Endometrial microvascular endothelial cells (primary cell): ENCODE results near the gene DRD4. TPM values are rescaled to one million over a fixed set of nuclear protein-coding genes. Genes with fewer than 3 reads are reported as not detected.

Experiments
- in situ Hi-C: cut with HindIII; loops from 2 replicates; pipeline ENCODE4 v1.10.0; 2017; ENCODE audit warnings: low sequenced_read_pairs, low pct_unique_long_range_greater_than_20kb; ENCODE audit errors: inconsistent ontology term
- total RNA-seq: library from RNA; depleted of rRNA; stranded (reverse); fragments of >200 nt; gene quantifications from one replicate; pipeline ENCODE4 v1.2.3, GENCODE V29; 2015; ENCODE audit errors: inconsistent ontology term

The DRD4 gene
- total RNA-seq: not detected

DNA sequence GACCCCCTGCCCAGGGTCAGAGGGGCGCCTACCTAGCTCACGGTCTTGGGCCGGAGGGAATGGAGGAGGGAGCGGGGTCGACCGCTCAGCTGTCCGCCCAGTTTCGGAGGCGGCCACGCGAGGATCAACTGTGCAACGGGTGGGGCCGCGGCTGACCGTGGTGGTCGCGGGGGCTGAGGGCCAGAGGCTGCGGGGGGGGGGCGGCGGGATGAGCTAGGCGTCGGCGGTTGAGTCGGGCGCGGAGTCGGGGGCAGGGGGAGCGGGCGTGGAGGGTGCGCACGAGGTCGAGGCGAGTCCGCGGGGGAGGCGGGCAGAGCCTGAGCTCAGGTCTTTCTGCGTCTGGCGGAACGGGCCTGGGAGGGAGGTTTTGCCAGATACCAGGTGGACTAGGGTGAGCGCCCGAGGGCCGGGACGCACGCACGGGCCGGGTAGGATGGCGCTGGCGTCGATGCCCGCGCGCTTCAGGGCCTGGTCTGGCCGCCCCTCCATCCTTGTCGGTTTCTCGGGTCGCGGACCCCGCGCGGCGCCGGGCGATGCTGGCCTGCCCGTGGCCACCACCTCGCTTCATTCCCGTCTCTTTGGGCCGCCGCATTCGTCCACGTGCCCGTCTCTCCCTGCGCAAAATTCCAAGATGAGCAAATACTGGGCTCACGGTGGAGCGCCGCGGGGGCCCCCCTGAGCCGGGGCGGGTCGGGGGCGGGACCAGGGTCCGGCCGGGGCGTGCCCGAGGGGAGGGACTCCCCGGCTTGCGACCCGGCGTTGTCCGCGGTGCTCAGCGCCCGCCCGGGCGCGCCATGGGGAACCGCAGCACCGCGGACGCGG lies at the start of gene DRD4:
TSS of gene DRD4 (plus strand) at position 759 of the 822 bp plus-strand sequence. CDS start at position 795, 36 bp downstream.
- in situ Hi-C loops: no loop called here

DNA sequence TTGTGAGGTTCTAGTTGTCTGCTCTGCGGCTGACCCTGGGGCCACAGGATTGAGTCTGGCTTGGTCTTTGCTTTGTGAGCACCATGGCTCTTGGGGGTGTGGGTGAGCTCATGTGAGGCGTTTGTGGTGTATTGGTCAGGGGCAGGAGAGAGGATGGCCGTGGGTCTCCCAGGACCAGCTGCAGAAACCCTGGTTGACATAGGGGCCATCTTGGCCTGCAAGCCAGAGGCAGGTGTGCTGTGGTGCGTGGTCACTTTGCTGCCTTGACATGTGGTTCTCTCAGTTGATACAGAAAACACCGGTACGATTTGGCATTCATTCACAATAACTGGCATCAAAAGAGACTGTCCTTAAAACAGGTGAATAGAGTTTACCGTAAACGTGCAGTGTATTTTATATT lies 49.5 kb upstream of the DRD4 start:
- in situ Hi-C loops: no loop called here

DNA sequence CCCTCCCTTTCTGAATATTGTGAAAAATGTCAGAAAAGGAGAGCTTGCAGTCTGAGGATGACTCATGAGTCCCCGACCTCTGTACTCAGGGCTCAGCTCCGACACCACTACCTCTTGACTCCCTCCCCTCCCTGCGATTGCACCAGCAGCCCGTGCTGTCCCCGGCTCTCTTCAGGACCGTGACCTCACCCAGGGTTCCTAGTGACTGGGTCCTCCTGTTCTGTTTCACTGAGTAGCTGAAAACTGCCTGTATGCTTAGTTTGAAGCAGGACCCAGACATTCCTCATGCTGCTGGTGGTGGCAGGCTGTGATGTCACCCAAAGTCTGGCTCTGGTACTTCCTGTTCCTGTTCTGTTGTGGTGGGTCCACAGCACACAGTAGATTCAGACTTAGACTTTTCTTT lies 49.1 kb upstream of the DRD4 start:
- in situ Hi-C loops: no loop called here

DNA sequence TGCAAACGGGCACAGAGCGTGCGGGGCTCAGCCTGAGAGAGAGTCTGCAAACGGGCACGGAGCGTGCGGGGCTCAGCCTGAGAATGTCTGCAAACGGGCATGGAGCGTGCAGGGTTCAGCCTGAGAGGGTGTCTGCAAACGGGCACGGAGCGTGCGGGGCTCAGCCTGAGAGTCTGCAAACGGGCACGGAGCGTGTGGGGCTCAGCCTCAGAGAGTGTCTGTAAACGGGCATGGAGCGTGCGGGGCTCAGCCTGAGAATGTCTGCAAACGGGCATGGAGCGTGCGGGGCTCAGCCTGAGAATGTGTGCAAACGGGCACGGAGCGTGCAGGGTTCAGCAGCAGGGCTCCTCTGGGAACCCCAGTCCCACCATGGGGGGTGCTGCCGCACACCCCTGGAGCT lies 47.3 kb upstream of the DRD4 start:
- in situ Hi-C loops: no loop called here

DNA sequence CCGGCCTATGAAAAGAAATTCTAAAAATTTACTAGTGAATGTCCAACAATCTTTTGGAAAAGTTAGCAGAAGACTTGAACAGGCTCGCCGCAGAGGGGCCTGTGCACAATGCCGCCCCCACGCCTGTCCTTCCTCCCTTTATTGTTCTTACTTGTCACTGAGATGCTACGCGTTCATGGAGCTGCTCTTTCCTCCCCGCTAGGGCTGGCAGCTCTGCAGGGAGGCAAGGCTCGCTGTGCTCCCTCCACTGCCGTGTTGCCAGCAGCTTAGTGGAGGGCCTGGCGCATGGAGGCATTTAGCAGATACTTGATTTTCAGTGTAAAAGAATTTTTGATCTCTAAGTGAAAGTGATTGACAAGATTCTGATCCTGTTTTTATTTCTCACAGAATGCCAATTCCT lies 46.1 kb upstream of the DRD4 start:
- in situ Hi-C loops: no loop called here

DNA sequence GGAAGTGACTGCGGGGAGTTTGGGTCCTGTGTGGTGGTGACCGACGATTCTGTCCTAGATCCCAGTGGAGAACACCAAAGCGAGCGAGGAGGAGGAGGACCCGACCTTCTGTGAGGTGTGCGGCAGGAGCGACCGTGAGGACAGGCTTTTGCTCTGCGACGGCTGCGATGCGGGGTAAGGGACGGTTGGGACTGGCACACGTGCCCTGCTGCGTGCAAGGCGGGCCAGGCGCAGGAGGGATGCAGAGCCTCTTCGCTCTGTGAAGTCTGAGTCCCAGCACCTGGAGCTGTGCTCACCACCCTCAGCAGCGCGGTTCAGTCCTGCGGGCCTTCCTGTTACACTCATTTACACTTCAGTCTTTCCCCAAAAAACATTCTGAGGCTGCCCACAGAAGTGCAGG lies 44.6 kb upstream of the DRD4 start:
- in situ Hi-C loops: no loop called here

DNA sequence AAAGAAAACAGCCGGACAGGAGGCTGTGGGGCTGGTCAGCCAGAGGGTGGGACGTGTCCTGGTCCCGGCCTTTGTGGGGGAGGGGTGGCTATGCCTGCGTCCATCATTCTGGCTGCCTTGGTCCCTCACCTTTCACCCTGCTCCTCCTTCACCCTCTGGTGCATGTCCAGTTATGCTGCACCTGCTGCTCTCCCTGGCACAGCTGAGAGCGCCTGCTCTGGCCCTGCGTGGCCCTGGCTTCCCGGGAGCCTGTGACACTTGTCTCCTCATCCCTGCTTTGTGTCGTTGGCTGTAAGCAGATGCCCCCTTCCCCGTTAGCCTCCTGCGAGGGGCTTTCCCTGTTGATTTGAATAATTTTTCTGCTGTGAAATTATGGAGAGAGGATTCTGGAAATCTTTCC lies 44.2 kb upstream of the DRD4 start:
- in situ Hi-C loops: no loop called here

DNA sequence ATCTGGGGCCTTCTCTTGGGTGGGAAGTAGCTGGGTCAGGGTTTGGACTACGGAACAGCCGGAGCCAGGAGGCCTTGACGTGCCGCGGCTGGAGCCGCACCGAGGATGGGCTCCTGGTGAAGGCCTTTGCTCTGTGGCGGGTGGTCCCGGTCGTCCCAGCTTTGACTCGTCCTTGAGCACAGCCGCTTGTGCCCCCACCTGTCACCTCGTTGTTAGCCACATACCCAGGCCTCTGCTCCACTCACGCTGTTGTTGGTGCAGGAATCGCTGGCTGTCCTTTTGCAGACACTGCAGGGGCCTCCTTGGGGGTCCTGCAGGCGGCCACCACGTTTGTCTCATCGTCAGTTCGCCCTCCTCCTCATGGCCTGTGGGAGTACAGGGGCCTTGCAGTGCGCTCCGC lies 43.7 kb upstream of the DRD4 start:
- in situ Hi-C loops: no loop called here

DNA sequence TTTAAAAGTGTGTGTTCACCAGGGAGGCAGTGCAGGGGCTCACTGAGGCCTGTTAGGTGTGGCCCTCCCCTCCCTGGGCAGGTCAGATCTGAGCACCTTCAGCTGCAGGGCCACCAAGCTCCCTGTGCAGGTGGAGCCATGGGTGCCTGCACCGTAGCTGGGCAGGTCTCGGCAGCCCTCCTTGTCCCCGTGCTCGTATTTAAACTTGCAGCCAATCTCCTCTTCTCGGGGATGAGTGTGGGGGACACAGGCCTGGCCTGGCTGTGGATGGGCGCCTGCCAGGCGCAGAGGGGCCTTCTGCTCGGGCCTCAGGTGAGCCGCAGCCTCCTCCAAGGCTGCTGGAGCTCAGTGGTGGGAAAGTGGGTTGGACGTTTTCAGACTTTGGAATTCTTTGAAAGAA lies 41.7 kb upstream of the DRD4 start:
- in situ Hi-C loops: no loop called here

DNA sequence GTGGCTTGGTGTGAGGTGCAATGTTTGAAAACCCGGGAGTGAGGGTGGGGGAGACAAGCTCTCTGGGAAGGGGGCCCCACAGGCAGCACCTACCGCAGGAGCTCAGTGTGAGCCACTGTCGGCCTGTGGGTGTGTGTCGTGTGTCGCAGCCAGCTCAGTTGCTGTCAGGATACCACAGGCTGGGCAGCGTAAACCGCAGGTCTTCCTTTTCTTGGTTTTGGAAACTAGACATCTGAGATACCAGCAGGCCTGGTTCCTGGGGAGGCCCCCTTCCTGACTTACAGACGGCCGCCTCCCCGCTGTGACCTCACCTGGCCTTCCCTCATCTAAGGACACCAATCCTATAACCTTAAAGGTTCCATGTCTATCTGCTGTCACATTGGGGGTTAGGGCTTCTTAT lies 40.7 kb upstream of the DRD4 start:
- in situ Hi-C loops: no loop called here

DNA sequence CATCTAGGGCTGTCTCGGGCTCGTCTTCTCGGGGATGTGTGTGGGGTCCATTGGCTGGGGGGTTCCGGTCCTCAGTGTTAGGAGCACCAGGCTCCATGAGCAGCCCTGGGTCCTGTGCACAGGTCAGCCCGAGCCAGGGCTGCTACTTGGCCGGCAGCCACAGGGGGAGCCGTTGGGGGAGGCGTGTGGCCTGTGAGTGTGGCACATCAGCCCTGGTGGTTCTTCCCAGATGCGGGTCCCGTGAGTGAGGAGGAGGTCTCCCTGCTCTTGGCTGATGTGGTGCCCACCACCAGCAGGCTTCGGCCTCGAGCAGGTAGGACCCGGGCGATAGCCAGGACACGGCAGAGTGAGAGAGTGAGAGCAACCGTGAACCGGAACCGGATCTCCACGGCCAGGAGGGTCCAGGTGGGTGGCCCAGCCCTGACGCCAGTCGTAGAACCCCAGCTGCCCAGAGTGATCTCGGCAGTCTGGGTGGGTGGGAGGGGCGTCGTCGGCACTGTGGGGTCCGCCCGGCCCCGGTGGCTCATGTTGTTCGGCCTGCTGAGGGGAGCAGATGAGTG lies 39.8 kb upstream of the DRD4 start:
- in situ Hi-C loops: no loop called here

DNA sequence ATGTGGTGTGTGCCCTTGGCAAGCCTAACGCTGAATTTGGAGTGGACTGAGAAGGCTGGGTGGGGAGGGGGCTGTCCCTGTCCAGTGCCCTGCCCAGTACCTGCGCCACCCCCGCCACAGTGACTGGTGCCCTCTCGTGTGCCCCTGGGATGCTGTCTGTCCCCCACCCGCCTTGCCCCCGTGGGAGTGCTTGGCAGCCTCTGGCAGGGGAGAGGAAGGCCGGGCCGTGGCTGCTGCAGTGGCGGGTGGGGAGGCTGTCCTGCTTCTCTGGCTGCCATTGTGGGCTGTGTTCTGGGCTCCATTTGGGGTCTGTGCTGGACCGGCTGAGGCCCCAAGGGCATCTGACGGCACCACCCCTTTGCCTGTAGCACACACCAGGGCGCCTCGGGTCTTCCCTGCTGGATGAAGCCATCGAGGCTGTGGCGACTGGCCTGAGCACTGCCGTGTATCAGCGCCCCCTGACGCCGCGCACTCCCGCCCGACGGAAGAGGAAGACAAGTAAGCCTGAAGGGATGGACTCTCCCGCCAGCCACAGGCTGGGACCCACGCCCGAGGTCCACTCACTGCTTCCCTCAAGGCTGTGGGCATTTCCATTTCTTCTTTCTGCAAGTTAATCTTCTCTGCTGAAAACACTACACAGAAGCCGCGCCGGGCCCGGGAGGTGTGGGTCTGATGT lies 38.9 kb upstream of the DRD4 start:
- in situ Hi-C loops: no loop called here

DNA sequence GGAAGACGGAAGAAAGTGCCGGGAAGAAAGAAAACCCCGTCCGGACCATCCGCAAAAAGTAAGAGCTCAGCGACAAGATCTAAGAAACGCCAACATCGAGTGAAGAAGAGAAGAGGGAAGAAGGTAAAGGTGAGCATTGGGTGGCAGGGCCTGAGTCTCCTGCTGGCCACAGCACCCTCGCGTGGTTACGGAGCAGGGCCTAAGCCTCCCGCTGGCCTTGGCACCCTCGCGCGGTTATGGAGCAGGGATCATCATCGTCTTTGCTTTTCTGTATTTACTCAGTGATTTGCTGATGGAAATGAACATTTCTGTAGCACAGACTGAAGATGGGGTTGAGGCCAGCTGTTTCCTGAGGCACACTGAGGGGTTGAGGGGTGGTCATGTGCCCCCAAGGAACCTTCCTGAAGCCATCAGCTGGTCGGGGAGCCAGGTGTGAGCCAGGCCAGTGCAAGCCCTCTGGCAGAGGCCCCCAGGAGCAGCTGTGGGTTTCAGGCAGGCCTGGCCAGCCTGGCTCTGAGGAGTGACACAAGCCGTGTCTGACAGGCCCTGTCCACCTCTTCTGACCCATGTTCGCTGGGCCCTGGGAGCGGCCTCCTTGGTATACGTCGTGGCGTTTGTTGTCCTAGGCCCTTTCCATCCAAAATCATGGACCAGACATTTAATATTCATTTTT lies 35.4 kb upstream of the DRD4 start:
- in situ Hi-C loops: no loop called here

DNA sequence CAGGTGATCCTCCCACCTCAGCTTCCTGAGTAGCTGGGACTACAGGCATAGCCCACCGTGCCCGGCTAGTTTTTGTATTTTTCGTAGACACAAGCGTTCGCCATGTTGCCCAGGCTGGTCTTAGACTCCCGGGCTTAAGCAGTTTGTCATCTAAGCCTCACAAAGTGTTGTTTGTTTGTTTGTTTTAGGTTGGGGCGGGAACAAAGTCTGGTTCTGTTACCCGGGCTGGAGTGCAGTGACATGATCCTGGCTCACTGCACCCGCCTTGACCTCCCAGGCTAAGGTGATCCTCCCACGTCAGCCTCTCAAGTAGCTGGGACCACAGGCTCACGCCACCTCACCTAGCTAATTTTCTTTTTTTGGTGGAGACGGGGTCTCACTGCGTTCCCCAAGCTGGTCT lies 33.9 kb upstream of the DRD4 start:
- in situ Hi-C loops: no loop called here

DNA sequence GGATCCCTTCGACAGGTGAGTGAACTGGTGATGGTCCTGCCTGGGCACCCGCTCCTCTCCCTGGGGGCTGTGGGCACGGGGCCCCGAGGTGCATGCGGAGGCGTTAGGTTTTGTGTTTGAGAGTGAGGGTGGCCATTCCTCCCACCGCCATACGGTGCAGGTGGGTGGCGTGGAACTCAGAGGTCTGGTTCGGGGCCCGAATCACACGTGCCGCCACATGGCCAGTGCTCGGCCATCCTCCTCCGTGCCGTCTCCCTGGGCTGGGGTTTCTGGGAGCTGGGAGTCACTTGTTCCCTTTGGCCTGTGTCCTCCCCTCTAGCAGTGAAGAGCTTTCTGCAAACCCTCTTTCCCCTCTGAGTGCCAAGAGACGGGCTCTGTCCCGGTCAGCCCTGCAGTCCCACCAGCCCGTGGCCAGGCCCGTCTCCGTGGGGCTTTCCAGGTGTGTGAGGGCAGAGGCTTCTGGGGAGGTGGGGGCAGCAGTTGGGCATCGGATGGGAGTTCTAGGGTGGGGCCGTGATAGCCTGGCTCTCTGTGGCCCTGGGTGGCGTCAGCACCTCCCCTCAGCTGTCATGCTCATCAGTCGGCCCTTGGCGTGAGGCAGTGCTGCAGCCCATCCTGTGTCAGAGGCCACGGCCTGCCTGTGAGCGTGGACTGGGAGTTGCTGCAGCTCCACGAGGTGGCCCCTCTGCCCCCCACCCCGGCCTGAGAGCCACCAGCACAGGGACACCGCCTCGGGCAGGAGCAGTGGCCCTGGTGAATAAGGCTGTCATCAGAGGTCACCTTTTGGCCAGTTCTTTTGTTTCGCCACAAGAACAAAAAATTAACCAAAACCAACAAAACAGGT lies 31.6 kb upstream of the DRD4 start:
- in situ Hi-C loops: no loop called here

DNA sequence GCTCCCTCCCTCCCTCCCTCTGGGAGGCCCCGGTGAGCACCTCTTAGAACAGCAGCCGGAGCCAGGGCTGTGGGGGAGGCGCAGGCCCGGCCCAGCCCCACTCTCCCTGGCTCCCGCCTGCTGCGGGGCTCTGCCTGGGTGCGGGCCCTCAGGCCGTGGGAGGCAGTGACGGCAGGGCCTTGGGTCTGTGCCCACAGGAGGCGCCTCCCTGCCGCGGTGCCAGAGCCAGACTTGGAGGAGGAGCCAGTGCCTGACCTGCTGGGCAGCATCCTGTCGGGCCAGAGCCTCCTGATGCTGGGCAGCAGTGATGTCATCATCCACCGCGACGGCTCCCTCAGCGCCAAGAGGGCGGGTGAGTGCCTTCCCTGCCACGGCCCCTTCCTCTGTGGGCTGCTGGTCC lies 30.8 kb upstream of the DRD4 start:
- in situ Hi-C loops: no loop called here

DNA sequence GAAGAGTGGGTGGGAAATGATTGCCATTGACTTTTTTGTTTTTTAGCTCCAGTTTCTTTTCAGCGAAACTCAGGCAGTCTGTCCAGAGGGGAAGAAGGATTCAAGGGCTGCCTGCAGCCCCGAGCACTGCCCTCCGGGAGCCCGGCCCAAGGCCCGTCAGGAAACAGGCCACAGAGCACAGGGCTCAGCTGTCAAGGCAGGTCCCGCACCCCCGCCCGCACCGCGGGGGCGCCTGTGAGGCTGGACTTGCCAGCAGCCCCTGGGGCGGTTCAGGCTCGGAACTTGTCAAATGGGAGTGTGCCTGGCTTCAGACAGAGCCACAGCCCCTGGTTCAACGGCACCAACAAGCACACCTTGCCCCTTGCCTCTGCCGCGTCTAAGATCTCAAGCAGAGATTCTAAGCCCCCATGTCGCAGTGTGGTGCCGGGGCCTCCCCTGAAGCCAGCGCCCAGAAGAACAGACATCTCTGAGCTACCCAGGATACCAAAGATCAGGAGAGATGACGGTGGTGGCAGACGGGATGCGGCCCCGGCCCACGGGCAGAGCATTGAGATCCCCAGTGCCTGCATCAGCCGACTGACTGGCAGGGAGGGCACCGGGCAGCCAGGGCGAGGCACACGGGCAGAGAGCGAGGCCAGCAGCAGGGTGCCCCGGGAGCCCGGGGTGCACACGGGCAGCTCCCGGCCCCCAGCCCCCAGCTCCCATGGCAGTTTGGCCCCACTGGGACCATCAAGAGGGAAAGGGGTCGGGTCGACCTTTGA lies 29.9 kb upstream of the DRD4 start:
- in situ Hi-C loops: no loop called here

DNA sequence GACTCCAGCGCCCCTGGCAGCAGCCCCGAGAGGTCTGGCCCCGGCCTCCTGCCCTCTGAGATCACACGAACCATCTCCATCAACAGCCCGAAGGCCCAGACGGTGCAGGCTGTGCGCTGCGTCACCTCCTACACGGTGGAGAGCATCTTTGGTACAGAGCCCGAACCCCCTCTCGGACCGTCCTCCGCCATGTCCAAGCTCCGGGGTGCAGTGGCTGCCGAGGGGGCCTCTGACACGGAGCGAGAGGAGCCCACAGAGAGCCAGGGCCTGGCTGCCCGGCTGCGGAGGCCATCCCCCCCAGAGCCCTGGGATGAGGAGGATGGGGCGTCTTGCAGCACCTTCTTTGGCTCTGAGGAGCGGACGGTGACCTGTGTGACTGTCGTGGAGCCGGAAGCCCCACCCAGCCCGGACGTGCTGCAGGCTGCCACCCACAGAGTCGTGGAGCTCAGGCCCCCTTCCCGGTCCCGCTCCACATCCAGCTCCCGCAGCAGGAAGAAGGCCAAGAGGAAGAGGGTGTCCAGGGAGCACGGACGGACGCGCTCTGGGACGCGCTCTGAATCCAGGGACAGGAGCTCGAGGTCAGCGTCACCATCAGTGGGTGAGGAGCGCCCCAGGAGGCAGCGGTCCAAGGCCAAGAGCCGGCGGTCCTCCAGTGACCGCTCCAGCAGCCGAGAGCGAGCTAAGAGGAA lies 29.0 kb upstream of the DRD4 start:
- in situ Hi-C loops: no loop called here
